GM23338 (cell line): ENCODE data around the gene SPAG7. TPM values are rescaled to one million over a fixed set of nuclear protein-coding genes. Genes with fewer than 3 reads are reported as not detected.

Source experiments
- ATAC-seq: fragments of 200-7000 bp; cut with Tn5 transposase; 3 replicates; pipeline ENCODE4 v1.9.1; 2020
- DNase-seq: peaks from one replicate; pipeline ENCODE4 v3.0.0-alpha.2; 2015; ENCODE audit warnings: low spot score
- H2AFZ ChIP-seq: fragments of 200-600 bp; sonication (generic); 2 replicates; pipeline ENCODE4 v1.8.0; 2016; ENCODE audit warnings: antibody characterized with exemption, mild to moderate bottlenecking, moderate library complexity
- H3F3A ChIP-seq: fragments of 200-600 bp; sonication (generic); replicated peaks from 2 replicates; pipeline ENCODE4 v1.8.0; 2017; ENCODE audit warnings: antibody characterized with exemption, mixed run types, low read depth
- H3K27ac ChIP-seq: fragments of 200-600 bp; sonication (generic); 2 replicates; pipeline ENCODE4 v1.6.1; 2016; ENCODE audit warnings: low read depth
- H3K27me3 ChIP-seq: fragments of 200-600 bp; sonication (generic); 2 replicates; pipeline ENCODE4 v1.8.0; 2016; ENCODE audit warnings: mild to moderate bottlenecking, mixed run types, moderate library complexity; ENCODE audit not compliant: insufficient read depth
- H3K36me3 ChIP-seq: fragments of 200-600 bp; sonication (generic); 2 replicates; pipeline ENCODE4 v1.8.0; 2016; ENCODE audit warnings: mild to moderate bottlenecking; ENCODE audit not compliant: insufficient read depth
- H3K4me1 ChIP-seq: fragments of 200-600 bp; sonication (generic); 2 replicates; pipeline ENCODE4 v1.8.0; 2016; ENCODE audit warnings: mild to moderate bottlenecking, moderate library complexity; ENCODE audit not compliant: insufficient read depth
- H3K4me2 ChIP-seq: fragments of 200-600 bp; sonication (generic); 2 replicates; pipeline ENCODE4 v1.7.1; 2017; ENCODE audit warnings: mixed run types
- H3K4me3 ChIP-seq: fragments of 200-600 bp; sonication (generic); 2 replicates; pipeline ENCODE4 v1.6.1; 2016; ENCODE audit warnings: mixed run types
- H3K79me2 ChIP-seq: fragments of 200-600 bp; sonication (generic); replicated peaks from 2 replicates; pipeline ENCODE4 v1.8.0; 2017; ENCODE audit warnings: mild to moderate bottlenecking; ENCODE audit not compliant: insufficient read depth
- H3K9me2 ChIP-seq: fragments of 200-600 bp; sonication (generic); 2 replicates; pipeline ENCODE4 v1.8.0; 2017; ENCODE audit not compliant: insufficient read depth
- H4K20me1 ChIP-seq: fragments of 200-600 bp; sonication (generic); replicated peaks from 2 replicates; pipeline ENCODE4 v1.8.0; 2017; ENCODE audit warnings: mild to moderate bottlenecking; ENCODE audit not compliant: insufficient read depth
- H3K27ac Mint-ChIP-seq: 2 replicates; pipeline ENCODE4 v1.8.0; 2020; ENCODE audit warnings: inconsistent platforms, mild to moderate bottlenecking, moderate library complexity, mixed read lengths
- H3K27me3 Mint-ChIP-seq: 3 replicates; pipeline ENCODE4 v1.8.0; 2022; ENCODE audit warnings: low read depth, mild to moderate bottlenecking, moderate library complexity, mixed read lengths, inconsistent platforms; ENCODE audit not compliant: insufficient read depth, poor library complexity
- H3K36me3 Mint-ChIP-seq: 3 replicates; pipeline ENCODE4 v1.8.0; 2021; ENCODE audit warnings: low read depth, mild to moderate bottlenecking, inconsistent platforms, moderate library complexity, mixed read lengths
- H3K4me1 Mint-ChIP-seq: 3 replicates; pipeline ENCODE4 v1.8.0; 2020; ENCODE audit warnings: mild to moderate bottlenecking, inconsistent platforms, mixed read lengths
- H3K4me3 Mint-ChIP-seq: 3 replicates; pipeline ENCODE4 v1.8.0; 2021; ENCODE audit warnings: moderate library complexity, mild to moderate bottlenecking, inconsistent platforms, mixed read lengths
- H3K9me3 Mint-ChIP-seq: 3 replicates; pipeline ENCODE4 v1.8.0; 2020; ENCODE audit warnings: moderate library complexity, mild to moderate bottlenecking, inconsistent platforms, mixed read lengths
- CREB1 ChIP-seq: fragments of 250-450 bp; sonication (Bioruptor Pico); IDR thresholded peaks from 2 replicates; pipeline ENCODE4 v1.5.0; 2020; ENCODE audit warnings: low read depth, mild to moderate bottlenecking, moderate library complexity
- CTCF ChIP-seq, 2 experiments: fragments of 200-600 bp in 1 of 2; sonication (generic) in 1 of 2; conservative IDR thresholded peaks; 2 replicates each; pipeline versions ENCODE4 v1.5.1 to v1.6.1; 2016 to 2017; ENCODE audit warnings: antibody characterized with exemption in 2 of 2, low read depth in 2 of 2, mild to moderate bottlenecking in 2 of 2, moderate library complexity in 1 of 2
- ETS1 ChIP-seq: IDR thresholded peaks from 2 replicates; pipeline ENCODE4 v1.6.1; 2016; ENCODE audit warnings: antibody characterized with exemption
- EZH2 ChIP-seq: fragments of 200-600 bp; sonication (generic); IDR thresholded peaks from one replicate; pipeline ENCODE4 v1.8.0; 2017; ENCODE audit warnings: antibody characterized with exemption, mild to moderate bottlenecking, low read depth; ENCODE audit not compliant: unreplicated experiment
- EZH2phosphoT487 ChIP-seq: fragments of 200-600 bp; sonication (generic); IDR thresholded peaks from one replicate; pipeline ENCODE4 v1.8.1; 2018; ENCODE audit warnings: antibody characterized with exemption; ENCODE audit not compliant: unreplicated experiment
- JUNB ChIP-seq: IDR thresholded peaks from one replicate; pipeline ENCODE4 v1.6.1; 2016; ENCODE audit warnings: antibody characterized with exemption; ENCODE audit not compliant: unreplicated experiment
- NANOG ChIP-seq: IDR thresholded peaks from 2 replicates; pipeline ENCODE4 v1.6.1; 2016; ENCODE audit warnings: antibody characterized with exemption, borderline replicate concordance
- POLR2AphosphoS5 ChIP-seq: IDR thresholded peaks from 2 replicates; pipeline ENCODE4 v1.6.1; 2016; ENCODE audit warnings: antibody characterized with exemption, low read depth
- REST ChIP-seq: IDR thresholded peaks from one replicate; pipeline ENCODE4 v1.6.1; 2018; ENCODE audit warnings: antibody characterized with exemption; ENCODE audit not compliant: unreplicated experiment
- STAT1 ChIP-seq: IDR thresholded peaks from one replicate; pipeline ENCODE4 v1.6.1; 2016; ENCODE audit warnings: antibody characterized with exemption; ENCODE audit not compliant: unreplicated experiment
- ZNF114 ChIP-seq: fragments of 250-450 bp; sonication (Bioruptor Pico); IDR thresholded peaks from 2 replicates; pipeline ENCODE4 v1.5.0; 2020; ENCODE audit warnings: mild to moderate bottlenecking, moderate library complexity
- ZNF331 ChIP-seq: fragments of 250-450 bp; sonication (Bioruptor Pico); IDR thresholded peaks from 2 replicates; pipeline ENCODE4 v1.5.0; 2020; ENCODE audit warnings: low read depth, mild to moderate bottlenecking, moderate library complexity
- ZNF462 ChIP-seq: fragments of 250-450 bp; sonication (Bioruptor Pico); IDR thresholded peaks from 2 replicates; pipeline ENCODE4 v1.5.0; 2020; ENCODE audit warnings: mild to moderate bottlenecking, moderate library complexity
- polyA plus RNA-seq: library from polyadenylated mRNA; unstranded; fragments of >200 nt; fragmentation: Nextera tagmentation; extraction: Ambion mirVana; gene quantifications from 2 replicates; pipeline ENCODE4 v1.2.1, GENCODE V29; 2016
- total RNA-seq: library from RNA; depleted of rRNA; stranded (reverse); fragments of >200 nt; shearing (Covaris generic); gene quantifications from 2 replicates; pipeline ENCODE4 v1.2.3, GENCODE V29; 2014

SPAG7 gene
- total and polyA plus RNA-seq, 2 experiments from 2014 or later = 77.9 to 226 TPM

- H3K4me3 Mint-ChIP-seq = no peak overlapping the region
- TF ChIP-seq REST = no peak
- TF ChIP-seq ETS1 = no peak
- TF ChIP-seq CTCF (conservative IDR thresholded peaks at IDR 0.05; ENCODE audit: low read depth in 2 of 2) = no peak
- TF ChIP-seq JUNB = no peak
- no peak for TF ChIP-seq ZNF114 (CRISPR knock-in tag)
- TF ChIP-seq POLR2AphosphoS5 = no peak; the same call in 1 of the 2 replicates
- TF ChIP-seq CREB1 = no peak
- no peak for TF ChIP-seq STAT1
- no peak for TF ChIP-seq ZNF331 (CRISPR knock-in tag)
- TF ChIP-seq NANOG = no peak
- TF ChIP-seq EZH2 = no peak
- TF ChIP-seq EZH2phosphoT487 = no peak
- no peak for TF ChIP-seq ZNF462 (CRISPR knock-in tag)
- Histone ChIP-seq H2AFZ (peak overlapping the region; percentile 63; the same call in 1 of the 2 replicates), H3F3A (peaks cover 19% of the 10 kb centered on the region; the same call in 1 of the 2 replicates), H4K20me1 (0 out of 2 replicates have a peak, but pooled peaks cover 9% of the 10 kb centered on the region), H3K9me2 (no peaks in the 10 kb centered on the region), H3K27me3 (peaks cover 12% of the 10 kb centered on the region), H3K36me3 (no peaks in the 10 kb centered on the region; the same call in 1 of the 2 replicates), H3K27ac (peak overlapping the region; percentile 97), H3K4me1 (peaks cover 26% of the 10 kb centered on the region), H3K4me3 (peak overlapping the region; percentile 59), H3K79me2 (peaks cover 34% of the 10 kb centered on the region), H3K4me2 (peak overlapping the region; percentile 99)
- H3K36me3 Mint-ChIP-seq = peaks cover 64% of the 10 kb centered on the region
- H3K4me1 Mint-ChIP-seq = peaks cover 35% of the 10 kb centered on the region
- peaks cover 17% of the 10 kb centered on the region for H3K9me3 Mint-ChIP-seq
- DNase-seq (no peak), ATAC-seq (no peak)
- no peak overlapping the region for H3K27ac Mint-ChIP-seq
- H3K27me3 Mint-ChIP-seq = peaks cover 33% of the 10 kb centered on the region
Measured at GRCh38 chr17:4969047-4969550, 1.5 kb upstream of the SPAG7 start.
